Measurements from ENCODE around the gene CDC42EP3. TPM values are rescaled to one million over a fixed set of nuclear protein-coding genes. Genes with fewer than 3 reads are reported as not detected.

Gene CDC42EP3
- polyA plus RNA-seq, 3 donors from 2014 or later, result 80.7 to 170 (median 81.3) TPM

GRCh38 chr2:37659723-37660122, 11.7 kb downstream of the CDC42EP3 start:
- DNase-seq, result no peak
- H3K27ac Mint-ChIP-seq, result peak overlapping the region; percentile 82 to 91 (median 87)

GRCh38 chr2:37658682-37659081, 12.8 kb downstream of the CDC42EP3 start:
- Mint-ChIP-seq H3K27ac (peak overlapping the region; percentile 82 to 91 (median 87)), H3K36me3 (peaks cover 3 to 24% (median 4%) of the 10 kb centered on the region in 3 donors), H3K4me3 (peak overlapping the region in 4 of 5 donors; percentile 7 to 52 (median 42)), H3K9me3 (no peaks in the 10 kb centered on the region), H3K27me3 (ENCODE audit: low read depth in 3 of 3) (no peaks in the 10 kb centered on the region), H3K4me1 (peaks cover 98 to 99% of the 10 kb centered on the region in 2 donors)
- no peak for DNase-seq

More at GRCh38 chr2:37659723-37660122, 11.7 kb downstream of the CDC42EP3 start:
- peak overlapping the region in 3 of 5 donors; percentile 7 to 52 (median 29) for H3K4me3 Mint-ChIP-seq
- H3K27me3 Mint-ChIP-seq (ENCODE audit: low read depth in 3 of 3), result peaks cover 0 to 2% (median 0%) of the 10 kb centered on the region in 3 donors
- H3K4me1 Mint-ChIP-seq, result peaks cover 98 to 99% of the 10 kb centered on the region in 2 donors
- no peaks in the 10 kb centered on the region for H3K9me3 Mint-ChIP-seq
- peaks cover 0 to 24% (median 4%) of the 10 kb centered on the region in 3 donors for H3K36me3 Mint-ChIP-seq

GRCh38 chr2:37657471-37657870, 14.0 kb downstream of the CDC42EP3 start:
- H3K9me3 Mint-ChIP-seq, result no peaks in the 10 kb centered on the region
- H3K36me3 Mint-ChIP-seq, result peaks cover 4 to 29% (median 4%) of the 10 kb centered on the region in 3 donors
- DNase-seq, result no peak
- peaks cover 0 to 5% (median 0%) of the 10 kb centered on the region in 3 donors for H3K27me3 Mint-ChIP-seq (ENCODE audit: low read depth in 3 of 3)
- H3K27ac Mint-ChIP-seq, result peak overlapping the region; percentile 82 to 94 (median 88)
- peak overlapping the region; percentile 16 to 80 (median 73) for H3K4me3 Mint-ChIP-seq
- peaks cover 100% of the 10 kb centered on the region in 2 donors for H3K4me1 Mint-ChIP-seq

DNA sequence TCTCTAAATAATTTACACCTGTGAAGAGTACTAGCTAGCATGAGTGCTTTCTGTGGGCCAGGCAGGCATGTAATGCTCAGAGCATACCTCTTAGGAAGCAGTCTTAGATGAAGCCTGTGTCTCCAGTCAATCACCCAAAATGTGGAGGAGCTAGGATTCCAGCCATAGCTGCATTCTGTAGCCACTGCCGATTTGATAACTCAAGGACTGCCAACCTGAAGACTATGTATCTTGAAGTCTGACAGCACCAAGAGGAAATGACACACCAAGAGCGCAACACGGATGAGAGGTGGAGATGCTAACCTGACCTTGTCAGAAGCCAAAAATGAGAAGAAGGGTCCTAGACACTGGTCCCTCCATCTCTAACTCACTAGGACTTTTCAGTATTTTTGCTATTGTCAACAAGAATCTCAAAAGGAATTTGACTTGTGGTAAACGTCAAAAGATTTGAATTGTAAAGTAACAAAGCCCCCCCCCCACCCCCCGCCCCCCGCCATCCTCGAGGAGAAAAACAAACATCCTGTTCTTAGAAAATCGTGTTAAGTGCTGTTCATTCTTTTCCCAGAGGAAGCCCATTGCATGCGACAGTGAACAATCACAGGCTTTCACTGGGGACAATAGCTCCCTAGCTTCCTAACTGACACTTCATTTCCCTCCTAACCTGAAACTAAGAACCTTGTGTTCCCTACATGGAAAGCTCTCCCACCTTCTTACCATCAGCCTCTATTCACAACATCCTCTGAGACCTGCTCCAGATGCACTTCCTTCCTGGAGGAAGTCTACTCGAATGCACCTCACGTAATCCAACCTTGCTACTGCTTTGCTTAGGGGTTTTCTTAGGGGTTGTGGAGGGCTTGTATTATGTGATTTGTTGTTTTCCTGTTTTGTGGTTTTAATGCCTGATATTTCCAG, 14.7 kb downstream of the CDC42EP3 start:
- H3K4me1 Mint-ChIP-seq, result peaks cover 98 to 99% of the 10 kb centered on the region in 2 donors
- H3K9me3 Mint-ChIP-seq, result no peaks in the 10 kb centered on the region
- peaks cover 4 to 24% (median 7%) of the 10 kb centered on the region in 3 donors for H3K36me3 Mint-ChIP-seq
- peak in 1 of 3 donors; percentile 30 for DNase-seq
- peaks cover 0 to 5% (median 0%) of the 10 kb centered on the region in 3 donors for H3K27me3 Mint-ChIP-seq (ENCODE audit: low read depth in 3 of 3)
- peak overlapping the region; percentile 40 to 80 (median 73) for H3K4me3 Mint-ChIP-seq
- peak overlapping the region; percentile 82 to 94 (median 90) for H3K27ac Mint-ChIP-seq

DNA sequence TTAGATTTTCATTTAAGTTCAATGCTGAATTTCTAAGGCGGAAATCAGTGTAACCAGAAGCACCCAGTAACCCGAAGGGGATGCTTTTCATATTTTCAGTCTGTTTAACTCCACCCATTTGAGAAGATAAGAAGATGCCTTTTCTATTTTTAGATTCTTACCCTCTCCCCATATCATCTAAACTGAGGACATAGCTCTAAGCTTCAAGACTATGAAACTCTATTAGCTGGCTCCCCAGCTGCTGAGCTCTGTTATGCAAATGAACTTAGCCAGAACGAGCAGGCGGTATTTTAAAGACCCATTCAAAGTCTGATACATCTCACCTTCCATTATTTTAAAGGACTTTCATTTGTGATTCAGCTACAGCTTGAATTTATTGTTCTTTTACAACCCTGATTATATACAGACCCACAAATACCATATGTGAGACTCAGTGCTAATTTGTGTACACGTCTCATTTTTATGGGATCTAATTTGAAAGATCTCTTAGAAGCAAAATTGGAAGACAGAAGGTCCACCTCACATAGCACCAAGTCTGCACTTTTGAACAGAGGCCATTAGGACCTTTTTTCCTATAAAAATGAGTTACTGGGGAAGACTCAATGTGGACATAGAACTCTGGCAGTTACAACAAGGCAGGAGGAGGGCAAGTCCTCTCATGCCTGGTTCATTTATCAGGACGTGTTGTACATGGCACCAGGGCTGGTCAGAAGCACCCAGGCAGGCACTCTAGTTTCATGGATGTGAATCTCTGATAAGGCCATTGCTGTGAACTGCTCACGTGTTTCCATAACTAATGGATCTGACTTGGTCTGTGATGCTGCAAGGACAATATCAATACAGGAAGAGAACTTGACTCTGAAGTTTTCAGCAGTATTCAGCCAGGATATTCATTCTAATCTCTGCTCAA, 16.3 kb downstream of the CDC42EP3 start:
- DNase-seq, result no peak
- Mint-ChIP-seq H3K27ac (peak overlapping the region; percentile 82 to 91 (median 89)), H3K4me1 (peaks cover 97 to 99% of the 10 kb centered on the region in 2 donors)

DNA sequence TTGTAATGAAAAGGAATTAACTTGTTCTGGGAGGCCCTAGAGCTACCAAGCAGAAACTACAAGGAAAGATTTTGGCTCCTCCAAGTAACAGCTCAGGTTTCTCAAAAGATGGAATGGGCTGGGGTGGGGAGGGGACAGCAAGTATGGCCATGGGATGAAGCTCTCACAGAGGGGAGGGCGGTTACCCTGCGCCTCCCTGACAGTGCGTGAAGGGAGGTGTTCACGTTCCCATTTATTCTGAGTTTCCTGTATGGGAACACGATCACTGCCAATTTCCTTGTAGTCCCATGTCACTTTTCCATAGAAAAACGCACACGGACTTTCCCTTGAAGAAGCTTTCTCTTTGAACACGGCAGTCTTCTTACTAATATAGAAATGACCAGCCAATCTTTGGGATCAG, 17.0 kb downstream of the CDC42EP3 start:
- peaks cover 4 to 15% (median 10%) of the 10 kb centered on the region in 3 donors for H3K36me3 Mint-ChIP-seq

More for the DNA sequence above, 16.3 kb downstream of the CDC42EP3 start:
- peaks cover 4 to 23% (median 10%) of the 10 kb centered on the region in 3 donors for H3K36me3 Mint-ChIP-seq
- H3K27me3 Mint-ChIP-seq (ENCODE audit: low read depth in 3 of 3), result peaks cover 0 to 5% (median 0%) of the 10 kb centered on the region in 3 donors
- H3K9me3 Mint-ChIP-seq, result no peaks in the 10 kb centered on the region
- peak overlapping the region; percentile 56 to 77 (median 67) for H3K4me3 Mint-ChIP-seq

DNA sequence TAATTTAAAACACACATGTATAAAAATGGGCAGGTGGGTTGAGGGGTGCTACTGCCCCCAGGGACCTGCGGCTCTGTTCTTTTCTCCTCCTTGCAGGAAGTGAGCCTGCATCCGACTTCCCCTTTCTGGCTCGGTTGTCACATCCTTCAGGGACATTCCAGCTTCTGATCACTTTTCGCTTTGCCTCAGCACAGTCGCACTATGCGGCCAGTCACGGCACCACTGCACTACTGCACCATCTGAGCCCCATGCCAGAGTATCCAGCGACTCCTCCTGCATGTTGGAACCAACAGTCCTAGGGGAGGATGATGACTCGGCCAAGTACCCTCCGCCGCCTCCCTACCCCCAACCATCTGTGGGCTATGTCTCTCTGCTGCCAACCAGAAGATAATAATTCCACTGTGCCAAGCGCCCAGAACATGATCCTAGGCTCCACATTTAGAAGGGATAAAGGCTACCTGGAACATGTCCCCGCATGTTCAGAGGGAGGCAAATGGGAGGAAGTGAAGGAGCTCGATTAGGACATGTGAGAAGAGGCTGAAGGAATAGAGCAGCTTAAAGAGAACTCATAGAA, 17.6 kb downstream of the CDC42EP3 start:
- Mint-ChIP-seq H3K27me3 (ENCODE audit: low read depth in 3 of 3) (peaks cover 0 to 5% (median 0%) of the 10 kb centered on the region in 3 donors), H3K36me3 (peaks cover 4 to 15% (median 10%) of the 10 kb centered on the region in 3 donors), H3K9me3 (no peaks in the 10 kb centered on the region), H3K4me1 (peaks cover 97 to 99% of the 10 kb centered on the region in 2 donors), H3K4me3 (peak overlapping the region; percentile 13 to 77 (median 49)), H3K27ac (peak overlapping the region; percentile 73 to 91 (median 88))
- DNase-seq, result no peak

More for the DNA sequence above, 17.0 kb downstream of the CDC42EP3 start:
- no peak for DNase-seq
- peaks cover 97 to 99% of the 10 kb centered on the region in 2 donors for H3K4me1 Mint-ChIP-seq
- H3K4me3 Mint-ChIP-seq, result peak overlapping the region in 4 of 5 donors; percentile 9 to 77 (median 72)
- H3K9me3 Mint-ChIP-seq, result no peaks in the 10 kb centered on the region
- H3K27ac Mint-ChIP-seq, result peak overlapping the region; percentile 73 to 91 (median 88)
- peaks cover 0 to 5% (median 0%) of the 10 kb centered on the region in 3 donors for H3K27me3 Mint-ChIP-seq (ENCODE audit: low read depth in 3 of 3)

DNA sequence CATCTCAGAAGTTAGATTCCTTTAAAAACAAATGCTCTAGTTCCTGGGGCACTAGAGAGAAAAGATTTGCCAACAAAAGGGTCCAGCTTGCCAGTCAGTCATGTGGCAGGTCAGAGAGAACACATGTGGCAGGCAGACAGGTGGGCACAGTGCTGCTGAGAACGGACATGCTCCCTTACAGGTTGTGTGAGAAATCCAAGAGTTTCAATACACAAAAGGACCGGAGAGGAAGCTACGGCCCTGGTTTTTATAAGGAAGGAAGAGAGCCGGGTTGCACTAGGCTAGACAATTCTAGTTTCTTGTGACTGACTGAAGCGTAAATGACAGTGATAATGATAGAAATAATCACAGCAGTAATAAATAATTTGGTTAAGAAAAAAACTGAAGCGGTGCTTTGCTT, 18.3 kb downstream of the CDC42EP3 start:
- H3K4me1 Mint-ChIP-seq, result peaks cover 97 to 99% of the 10 kb centered on the region in 2 donors

DNA sequence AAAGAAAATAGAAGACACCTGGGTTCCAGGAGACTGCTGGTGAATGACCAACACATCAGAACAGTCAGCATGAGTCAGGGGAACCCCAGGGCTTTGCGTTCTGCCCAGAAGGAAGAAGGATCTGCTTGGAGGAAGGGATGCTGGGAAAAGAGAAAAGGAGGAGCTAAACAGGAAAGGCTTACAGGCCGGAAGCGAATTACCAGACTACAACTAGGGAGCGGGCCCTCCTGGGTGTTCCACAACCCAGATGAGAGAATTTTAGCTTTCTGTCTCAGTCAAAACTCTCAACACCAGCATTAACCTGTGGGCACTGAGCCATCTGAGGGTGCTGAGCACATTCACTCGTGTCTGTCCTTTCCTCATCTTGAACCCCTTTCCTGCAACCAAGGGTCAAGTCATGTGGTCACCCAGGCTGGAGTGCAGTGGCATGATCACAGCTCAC, 19.2 kb downstream of the CDC42EP3 start:
- Mint-ChIP-seq H3K4me1 (peaks cover 97 to 99% of the 10 kb centered on the region in 2 donors), H3K27me3 (ENCODE audit: low read depth in 3 of 3) (peaks cover 3 to 5% (median 3%) of the 10 kb centered on the region in 3 donors), H3K27ac (peak overlapping the region; percentile 81 to 100 (median 86)), H3K36me3 (peaks cover 4 to 25% (median 18%) of the 10 kb centered on the region in 3 donors), H3K4me3 (peak overlapping the region in 4 of 5 donors; percentile 39 to 65 (median 54)), H3K9me3 (no peaks in the 10 kb centered on the region)
- DNase-seq, result no peak

More for the DNA sequence above, 18.3 kb downstream of the CDC42EP3 start:
- Mint-ChIP-seq H3K27me3 (ENCODE audit: low read depth in 3 of 3) (peaks cover 3 to 5% (median 3%) of the 10 kb centered on the region in 3 donors), H3K4me3 (peak overlapping the region; percentile 1 to 77 (median 37)), H3K27ac (peak overlapping the region; percentile 77 to 100 (median 86)), H3K36me3 (peaks cover 0 to 18% (median 12%) of the 10 kb centered on the region in 3 donors), H3K9me3 (no peaks in the 10 kb centered on the region)
- DNase-seq, result no peak

DNA sequence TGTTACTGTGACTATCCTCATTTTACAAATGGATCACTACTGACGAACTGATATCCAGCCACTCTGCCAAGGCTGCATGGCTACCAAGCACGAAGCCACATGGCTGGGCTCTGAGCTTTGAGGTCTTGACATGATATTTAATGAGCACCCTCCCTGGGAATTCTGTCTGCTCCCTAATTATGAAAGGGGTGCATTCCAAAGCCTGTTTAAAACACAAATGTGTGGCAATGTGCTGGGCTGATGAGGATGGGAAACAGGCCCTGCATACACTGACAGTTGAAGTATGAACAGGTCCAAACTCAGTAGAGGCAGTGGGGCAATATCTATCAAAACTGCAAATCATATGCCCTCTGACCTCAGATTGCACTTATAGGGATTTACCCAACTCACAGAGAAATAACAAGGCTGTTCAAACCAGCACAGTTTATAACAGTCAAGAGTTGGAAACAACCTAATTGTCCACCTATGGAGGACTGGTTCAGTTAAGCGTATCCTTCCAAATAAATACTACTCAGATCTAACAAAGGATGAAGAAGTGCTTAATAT, 20.8 kb downstream of the CDC42EP3 start:
- no peak for DNase-seq
- Mint-ChIP-seq H3K4me3 (peak overlapping the region in 2 of 5 donors; percentile 0 to 20), H3K27ac (peak overlapping the region; percentile 88 to 100 (median 98)), H3K36me3 (peaks cover 9 to 34% (median 26%) of the 10 kb centered on the region in 3 donors), H3K9me3 (no peaks in the 10 kb centered on the region), H3K27me3 (ENCODE audit: low read depth in 3 of 3) (peaks cover 3 to 6% (median 3%) of the 10 kb centered on the region in 3 donors), H3K4me1 (peaks cover 97 to 99% of the 10 kb centered on the region in 2 donors)

DNA sequence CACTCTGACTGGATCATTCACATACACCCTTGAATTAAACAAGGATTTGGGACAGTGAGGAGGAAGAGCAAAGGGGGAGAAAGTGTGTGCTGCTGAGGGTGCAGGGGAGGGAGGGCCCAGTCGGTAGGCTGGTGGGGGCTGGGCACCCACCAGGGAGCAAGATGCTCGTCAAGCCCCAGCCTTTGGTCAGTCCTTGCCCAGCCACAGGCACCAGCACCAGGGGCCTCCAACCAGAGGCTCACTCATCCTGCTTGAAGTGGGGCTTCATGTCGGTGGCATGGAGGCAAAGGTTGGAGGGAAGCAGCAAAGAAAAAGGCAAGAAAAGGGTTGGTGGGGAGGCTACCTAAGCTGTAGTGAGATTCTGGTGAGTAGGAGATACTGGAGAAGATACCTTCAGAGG, 21.9 kb downstream of the CDC42EP3 start:
- peaks cover 96 to 99% of the 10 kb centered on the region in 2 donors for H3K4me1 Mint-ChIP-seq
- H3K27ac Mint-ChIP-seq, result peak overlapping the region; percentile 88 to 100 (median 98)
- H3K27me3 Mint-ChIP-seq (ENCODE audit: low read depth in 3 of 3), result peaks cover 3 to 7% (median 3%) of the 10 kb centered on the region in 3 donors
- H3K36me3 Mint-ChIP-seq, result peaks cover 15 to 40% (median 32%) of the 10 kb centered on the region in 3 donors
- DNase-seq, result no peak
- H3K9me3 Mint-ChIP-seq, result no peaks in the 10 kb centered on the region
- peak overlapping the region in 3 of 5 donors; percentile 2 to 58 (median 30) for H3K4me3 Mint-ChIP-seq

GRCh38 chr2:37648331-37649011, 23.0 kb downstream of the CDC42EP3 start:
- peak; percentile 73 to 78 (median 77) for DNase-seq
- Mint-ChIP-seq H3K4me3 (peak overlapping the region; percentile 79 to 93 (median 88)), H3K27ac (peak overlapping the region; percentile 88 to 100 (median 98)), H3K27me3 (ENCODE audit: low read depth in 3 of 3) (peaks cover 3 to 9% (median 3%) of the 10 kb centered on the region in 3 donors), H3K36me3 (peaks cover 24 to 51% (median 39%) of the 10 kb centered on the region in 3 donors), H3K9me3 (no peaks in the 10 kb centered on the region), H3K4me1 (peaks cover 96 to 99% of the 10 kb centered on the region in 2 donors)

Measured in immature natural killer cell (primary cell).